K562 (cell line): ENCODE data around the gene PRICKLE4. TPM values are rescaled to one million over a fixed set of nuclear protein-coding genes. Genes with fewer than 3 reads are reported as not detected.

Source experiments
- CEBPB ChIP-seq: fragments of 450-650 bp; IDR thresholded peaks from 2 replicates; pipeline ENCODE4 v1.6.1; 2016; ENCODE audit warnings: missing genetic modification characterization, missing compliant biosample characterization
- CHD2 ChIP-seq: IDR thresholded peaks from 2 replicates; pipeline ENCODE4 v1.6.1; 2011; ENCODE audit warnings: low read depth, low read length
- CREM ChIP-seq: IDR thresholded peaks from 2 replicates; pipeline ENCODE4 v1.6.1; 2014; ENCODE audit warnings: antibody characterized with exemption, low read depth
- CSDE1 ChIP-seq, 2 experiments: fragments of 450-650 bp; IDR thresholded peaks; 2 replicates each; pipeline ENCODE4 v1.6.1; 2016; ENCODE audit warnings: mild to moderate bottlenecking in 1 of 2
- FOXK1 ChIP-seq: sonication (generic); formaldehyde crosslinking; IDR thresholded peaks from 2 replicates; pipeline ENCODE4 v1.8.0; 2022; ENCODE audit warnings: missing genetic modification reagents, mild to moderate bottlenecking, borderline replicate concordance
- NCOA4 ChIP-seq: fragments of 450-650 bp; IDR thresholded peaks from 2 replicates; pipeline ENCODE4 v1.6.1; 2018; ENCODE audit warnings: mild to moderate bottlenecking; ENCODE audit not compliant: partially characterized antibody
- PHF21A ChIP-seq: fragments of 450-650 bp; IDR thresholded peaks from 2 replicates; pipeline ENCODE4 v1.6.1; 2017; ENCODE audit warnings: low read depth, borderline replicate concordance
- SETDB1 ChIP-seq: IDR thresholded peaks from one replicate; pipeline ENCODE4 v1.6.1; 2012; ENCODE audit warnings: low read length, control low read depth, inconsistent platforms
- ZBTB7A ChIP-seq: IDR thresholded peaks from 2 replicates; pipeline ENCODE4 v1.6.1; 2011; ENCODE audit warnings: low read depth, mild to moderate bottlenecking, low read length, moderate library complexity, borderline replicate concordance; ENCODE audit not compliant: control insufficient read depth
- ZNF561 ChIP-seq: fragments of 450-650 bp; formaldehyde crosslinking; conservative IDR thresholded peaks from 2 replicates; pipeline ENCODE4 v1.4.0; 2020; ENCODE audit warnings: mild to moderate bottlenecking, moderate library complexity
- ZNF77 ChIP-seq: fragments of 250-450 bp; sonication (Bioruptor Pico); IDR thresholded peaks from 2 replicates; pipeline ENCODE4 v1.5.0; 2020
- polyA plus RNA-seq, 8 experiments: library from polyadenylated mRNA; depleted of rRNA in 4 of 8; stranded (reverse) in 5 of 8; unstranded in 3 of 8; fragments of >200 nt; fragmentation: Nextera tagmentation in 2 of 8; fragmentation: Illumina TruSeq in 1 of 8; extraction: Ambion mirVana in 2 of 8; extraction: Trizol in 1 of 8; gene quantifications; 2 replicates each; pipeline versions ENCODE4 v1.2.1 to v1.2.3, GENCODE V29; 2011 to 2014; ENCODE audit warnings: inconsistent platforms in 1 of 8, missing spikeins in 1 of 8
- total RNA-seq, 7 experiments: library from RNA; depleted of rRNA in 6 of 7; stranded (reverse); fragments of >200 nt in 6 of 7; fragmentation: Illumina TruSeq in 2 of 7; extraction: Trizol in 2 of 7; gene quantifications; 2 replicates each; pipeline versions ENCODE4 v1.2.1 to v1.2.3, GENCODE V29; 2011 to 2021; ENCODE audit warnings: low replicate concordance in 1 of 7
- TF ChIP-seq, protein P1 (sequence below): fragments of 200-600 bp; sonication (generic); IDR thresholded peaks from one replicate; pipeline ENCODE4 v1.6.1; 2012; ENCODE audit warnings: mild to moderate bottlenecking, low read depth, low read length, inconsistent platforms
- TF ChIP-seq, protein P2 (sequence below), 3 experiments: IDR thresholded peaks in 2 of 3; conservative IDR thresholded peaks in 1 of 3; 2 replicates each; pipeline ENCODE4 v1.5.1; 2011 to 2012; ENCODE audit warnings: low read length in 3 of 3, mild to moderate bottlenecking in 3 of 3, control low read depth in 2 of 3, improper control_type of control experiment in 1 of 3, inconsistent platforms in 1 of 3, low read depth in 1 of 3, mixed read lengths in 1 of 3, moderate library complexity in 1 of 3; ENCODE audit not compliant: insufficient read depth in 2 of 3
- TF ChIP-seq, protein P3 (sequence below): IDR thresholded peaks from 2 replicates; pipeline ENCODE4 v1.6.1; 2011; ENCODE audit not compliant: insufficient read length; ENCODE audit errors: extremely low read depth

PRICKLE4 gene
- total and polyA plus RNA-seq, 9 of the 15 experiments (the other 6 are each of a cell fraction or from before 2014, with no cell fraction given), result 0.20 to 0.32 (median 0.27) TPM; not detected in 6

DNA sequence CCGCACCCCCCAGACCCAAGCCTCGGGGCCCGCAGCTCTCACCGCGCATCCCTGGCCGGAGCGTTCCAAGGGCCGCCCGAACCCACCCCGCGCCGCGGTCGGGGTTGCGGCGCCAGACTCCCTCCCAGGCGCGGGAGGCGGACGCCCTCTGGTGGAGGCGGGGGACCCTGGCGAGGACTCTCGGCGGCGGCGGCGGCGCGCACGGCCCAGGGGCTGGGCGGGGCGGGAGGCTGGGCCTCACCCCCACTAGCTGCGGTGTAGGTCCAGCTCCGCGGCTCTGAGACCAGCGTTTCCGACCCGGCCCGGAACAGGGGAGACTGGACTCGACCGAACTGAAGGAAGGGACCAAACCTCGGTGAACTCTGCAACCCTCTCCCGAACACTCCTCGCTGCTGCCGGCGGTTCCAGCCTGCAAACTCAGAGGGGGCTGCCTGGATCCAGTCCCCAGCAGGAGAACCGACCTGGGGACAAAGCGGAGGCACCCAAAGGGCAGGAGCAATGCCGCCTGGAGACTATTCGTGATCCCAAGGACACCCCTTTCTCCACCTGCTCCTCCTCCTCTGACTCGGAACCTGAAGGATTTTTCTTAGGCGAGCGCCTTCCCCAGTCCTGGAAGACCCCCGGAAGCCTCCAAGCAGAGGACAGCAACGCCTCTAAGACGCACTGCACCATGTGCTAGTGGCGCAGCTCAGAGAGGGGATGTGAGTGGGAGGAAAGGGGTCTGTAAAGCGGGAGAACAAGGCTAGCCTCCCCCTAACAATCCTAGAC is 6.1 kb downstream of the PRICKLE4 start (continued):
- TF ChIP-seq ZBTB7A, result peak; percentile 92
- TF ChIP-seq NCOA4, result no peak
- TF ChIP-seq PHF21A, result no peak
- TF ChIP-seq CEBPB, result no peak
- TF ChIP-seq, protein P1, sequence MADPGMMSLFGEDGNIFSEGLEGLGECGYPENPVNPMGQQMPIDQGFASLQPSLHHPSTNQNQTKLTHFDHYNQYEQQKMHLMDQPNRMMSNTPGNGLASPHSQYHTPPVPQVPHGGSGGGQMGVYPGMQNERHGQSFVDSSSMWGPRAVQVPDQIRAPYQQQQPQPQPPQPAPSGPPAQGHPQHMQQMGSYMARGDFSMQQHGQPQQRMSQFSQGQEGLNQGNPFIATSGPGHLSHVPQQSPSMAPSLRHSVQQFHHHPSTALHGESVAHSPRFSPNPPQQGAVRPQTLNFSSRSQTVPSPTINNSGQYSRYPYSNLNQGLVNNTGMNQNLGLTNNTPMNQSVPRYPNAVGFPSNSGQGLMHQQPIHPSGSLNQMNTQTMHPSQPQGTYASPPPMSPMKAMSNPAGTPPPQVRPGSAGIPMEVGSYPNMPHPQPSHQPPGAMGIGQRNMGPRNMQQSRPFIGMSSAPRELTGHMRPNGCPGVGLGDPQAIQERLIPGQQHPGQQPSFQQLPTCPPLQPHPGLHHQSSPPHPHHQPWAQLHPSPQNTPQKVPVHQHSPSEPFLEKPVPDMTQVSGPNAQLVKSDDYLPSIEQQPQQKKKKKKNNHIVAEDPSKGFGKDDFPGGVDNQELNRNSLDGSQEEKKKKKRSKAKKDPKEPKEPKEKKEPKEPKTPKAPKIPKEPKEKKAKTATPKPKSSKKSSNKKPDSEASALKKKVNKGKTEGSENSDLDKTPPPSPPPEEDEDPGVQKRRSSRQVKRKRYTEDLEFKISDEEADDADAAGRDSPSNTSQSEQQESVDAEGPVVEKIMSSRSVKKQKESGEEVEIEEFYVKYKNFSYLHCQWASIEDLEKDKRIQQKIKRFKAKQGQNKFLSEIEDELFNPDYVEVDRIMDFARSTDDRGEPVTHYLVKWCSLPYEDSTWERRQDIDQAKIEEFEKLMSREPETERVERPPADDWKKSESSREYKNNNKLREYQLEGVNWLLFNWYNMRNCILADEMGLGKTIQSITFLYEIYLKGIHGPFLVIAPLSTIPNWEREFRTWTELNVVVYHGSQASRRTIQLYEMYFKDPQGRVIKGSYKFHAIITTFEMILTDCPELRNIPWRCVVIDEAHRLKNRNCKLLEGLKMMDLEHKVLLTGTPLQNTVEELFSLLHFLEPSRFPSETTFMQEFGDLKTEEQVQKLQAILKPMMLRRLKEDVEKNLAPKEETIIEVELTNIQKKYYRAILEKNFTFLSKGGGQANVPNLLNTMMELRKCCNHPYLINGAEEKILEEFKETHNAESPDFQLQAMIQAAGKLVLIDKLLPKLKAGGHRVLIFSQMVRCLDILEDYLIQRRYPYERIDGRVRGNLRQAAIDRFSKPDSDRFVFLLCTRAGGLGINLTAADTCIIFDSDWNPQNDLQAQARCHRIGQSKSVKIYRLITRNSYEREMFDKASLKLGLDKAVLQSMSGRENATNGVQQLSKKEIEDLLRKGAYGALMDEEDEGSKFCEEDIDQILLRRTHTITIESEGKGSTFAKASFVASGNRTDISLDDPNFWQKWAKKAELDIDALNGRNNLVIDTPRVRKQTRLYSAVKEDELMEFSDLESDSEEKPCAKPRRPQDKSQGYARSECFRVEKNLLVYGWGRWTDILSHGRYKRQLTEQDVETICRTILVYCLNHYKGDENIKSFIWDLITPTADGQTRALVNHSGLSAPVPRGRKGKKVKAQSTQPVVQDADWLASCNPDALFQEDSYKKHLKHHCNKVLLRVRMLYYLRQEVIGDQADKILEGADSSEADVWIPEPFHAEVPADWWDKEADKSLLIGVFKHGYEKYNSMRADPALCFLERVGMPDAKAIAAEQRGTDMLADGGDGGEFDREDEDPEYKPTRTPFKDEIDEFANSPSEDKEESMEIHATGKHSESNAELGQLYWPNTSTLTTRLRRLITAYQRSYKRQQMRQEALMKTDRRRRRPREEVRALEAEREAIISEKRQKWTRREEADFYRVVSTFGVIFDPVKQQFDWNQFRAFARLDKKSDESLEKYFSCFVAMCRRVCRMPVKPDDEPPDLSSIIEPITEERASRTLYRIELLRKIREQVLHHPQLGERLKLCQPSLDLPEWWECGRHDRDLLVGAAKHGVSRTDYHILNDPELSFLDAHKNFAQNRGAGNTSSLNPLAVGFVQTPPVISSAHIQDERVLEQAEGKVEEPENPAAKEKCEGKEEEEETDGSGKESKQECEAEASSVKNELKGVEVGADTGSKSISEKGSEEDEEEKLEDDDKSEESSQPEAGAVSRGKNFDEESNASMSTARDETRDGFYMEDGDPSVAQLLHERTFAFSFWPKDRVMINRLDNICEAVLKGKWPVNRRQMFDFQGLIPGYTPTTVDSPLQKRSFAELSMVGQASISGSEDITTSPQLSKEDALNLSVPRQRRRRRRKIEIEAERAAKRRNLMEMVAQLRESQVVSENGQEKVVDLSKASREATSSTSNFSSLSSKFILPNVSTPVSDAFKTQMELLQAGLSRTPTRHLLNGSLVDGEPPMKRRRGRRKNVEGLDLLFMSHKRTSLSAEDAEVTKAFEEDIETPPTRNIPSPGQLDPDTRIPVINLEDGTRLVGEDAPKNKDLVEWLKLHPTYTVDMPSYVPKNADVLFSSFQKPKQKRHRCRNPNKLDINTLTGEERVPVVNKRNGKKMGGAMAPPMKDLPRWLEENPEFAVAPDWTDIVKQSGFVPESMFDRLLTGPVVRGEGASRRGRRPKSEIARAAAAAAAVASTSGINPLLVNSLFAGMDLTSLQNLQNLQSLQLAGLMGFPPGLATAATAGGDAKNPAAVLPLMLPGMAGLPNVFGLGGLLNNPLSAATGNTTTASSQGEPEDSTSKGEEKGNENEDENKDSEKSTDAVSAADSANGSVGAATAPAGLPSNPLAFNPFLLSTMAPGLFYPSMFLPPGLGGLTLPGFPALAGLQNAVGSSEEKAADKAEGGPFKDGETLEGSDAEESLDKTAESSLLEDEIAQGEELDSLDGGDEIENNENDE, result no peak
- TF ChIP-seq SETDB1, result no peak
- TF ChIP-seq, protein P2, sequence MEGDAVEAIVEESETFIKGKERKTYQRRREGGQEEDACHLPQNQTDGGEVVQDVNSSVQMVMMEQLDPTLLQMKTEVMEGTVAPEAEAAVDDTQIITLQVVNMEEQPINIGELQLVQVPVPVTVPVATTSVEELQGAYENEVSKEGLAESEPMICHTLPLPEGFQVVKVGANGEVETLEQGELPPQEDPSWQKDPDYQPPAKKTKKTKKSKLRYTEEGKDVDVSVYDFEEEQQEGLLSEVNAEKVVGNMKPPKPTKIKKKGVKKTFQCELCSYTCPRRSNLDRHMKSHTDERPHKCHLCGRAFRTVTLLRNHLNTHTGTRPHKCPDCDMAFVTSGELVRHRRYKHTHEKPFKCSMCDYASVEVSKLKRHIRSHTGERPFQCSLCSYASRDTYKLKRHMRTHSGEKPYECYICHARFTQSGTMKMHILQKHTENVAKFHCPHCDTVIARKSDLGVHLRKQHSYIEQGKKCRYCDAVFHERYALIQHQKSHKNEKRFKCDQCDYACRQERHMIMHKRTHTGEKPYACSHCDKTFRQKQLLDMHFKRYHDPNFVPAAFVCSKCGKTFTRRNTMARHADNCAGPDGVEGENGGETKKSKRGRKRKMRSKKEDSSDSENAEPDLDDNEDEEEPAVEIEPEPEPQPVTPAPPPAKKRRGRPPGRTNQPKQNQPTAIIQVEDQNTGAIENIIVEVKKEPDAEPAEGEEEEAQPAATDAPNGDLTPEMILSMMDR (IDR thresholded peaks at IDR 0.05 in 2 of 3, conservative IDR thresholded peaks at IDR 0.05 in 1 of 3; ENCODE audit: insufficient read depth in 2 of 3, low read depth in 1 of 3, low read length in 3 of 3), result peak; percentile 76 to 97 (median 88)
- TF ChIP-seq CHD2, result no peak
- TF ChIP-seq, protein P3, sequence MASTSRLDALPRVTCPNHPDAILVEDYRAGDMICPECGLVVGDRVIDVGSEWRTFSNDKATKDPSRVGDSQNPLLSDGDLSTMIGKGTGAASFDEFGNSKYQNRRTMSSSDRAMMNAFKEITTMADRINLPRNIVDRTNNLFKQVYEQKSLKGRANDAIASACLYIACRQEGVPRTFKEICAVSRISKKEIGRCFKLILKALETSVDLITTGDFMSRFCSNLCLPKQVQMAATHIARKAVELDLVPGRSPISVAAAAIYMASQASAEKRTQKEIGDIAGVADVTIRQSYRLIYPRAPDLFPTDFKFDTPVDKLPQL, result no peak
- no peak for TF ChIP-seq CSDE1 (IDR thresholded peaks at IDR 0.05)
- TF ChIP-seq CREM, result peak; percentile 71
- no peak for TF ChIP-seq FOXK1 (CRISPR knock-in tag)
- TF ChIP-seq ZNF561, result no peak
- TF ChIP-seq ZNF77 (CRISPR knock-in tag), result no peak
